Liver (tissue), 3 donors: ENCODE data around the gene MKKS.

Experiments
- ATF3 ChIP-seq: IDR thresholded peaks from 2 replicates; pipeline ENCODE4 v1.6.1; 2016; ENCODE audit warnings: antibody characterized with exemption
- CTCF ChIP-seq: fragments of 150-350 bp; IDR thresholded peaks from 2 replicates; pipeline ENCODE4 v1.5.1; 2017; ENCODE audit warnings: improper control_type of control experiment, low read depth, low read length; ENCODE audit not compliant: missing input control
- EGR1 ChIP-seq, 2 donors: IDR thresholded peaks; 2 replicates each; pipeline ENCODE4 v1.6.1; 2016 to 2018; ENCODE audit warnings: antibody characterized with exemption in 2 of 2, low read depth in 2 of 2
- NR2F2 ChIP-seq: IDR thresholded peaks from 2 replicates; pipeline ENCODE4 v1.6.1; 2016; ENCODE audit warnings: antibody characterized with exemption
- RAD21 ChIP-seq, 2 donors: IDR thresholded peaks; 2 replicates each; pipeline ENCODE4 v1.6.1; 2016; ENCODE audit warnings: antibody characterized with exemption in 2 of 2, mild to moderate bottlenecking in 2 of 2
- RXRA ChIP-seq, 2 donors: IDR thresholded peaks; 2 replicates each; pipeline ENCODE4 v1.6.1; 2017 to 2018; ENCODE audit warnings: antibody characterized with exemption in 2 of 2, mild to moderate bottlenecking in 1 of 2
- YY1 ChIP-seq: IDR thresholded peaks from 2 replicates; pipeline ENCODE4 v1.6.1; 2016; ENCODE audit warnings: antibody characterized with exemption, mild to moderate bottlenecking
- TF ChIP-seq, protein P1 (sequence below): IDR thresholded peaks from 2 replicates; pipeline ENCODE4 v1.6.1; 2016; ENCODE audit warnings: antibody characterized with exemption, mild to moderate bottlenecking
- donor health status: healthy.
- donor health status: healthy.

GRCh38 chr20:10367693-10367942, 66.4 kb downstream of the MKKS start:
- TF ChIP-seq CTCF (no peak), YY1 (no peak), RXRA (IDR thresholded peaks at IDR 0.05) (no peak), EGR1 (IDR thresholded peaks at IDR 0.05; ENCODE audit: low read depth in 2 of 2) (no peak), NR2F2 (no peak), ATF3 (no peak), RAD21 (IDR thresholded peaks at IDR 0.05) (no peak)
- TF ChIP-seq, protein P1, sequence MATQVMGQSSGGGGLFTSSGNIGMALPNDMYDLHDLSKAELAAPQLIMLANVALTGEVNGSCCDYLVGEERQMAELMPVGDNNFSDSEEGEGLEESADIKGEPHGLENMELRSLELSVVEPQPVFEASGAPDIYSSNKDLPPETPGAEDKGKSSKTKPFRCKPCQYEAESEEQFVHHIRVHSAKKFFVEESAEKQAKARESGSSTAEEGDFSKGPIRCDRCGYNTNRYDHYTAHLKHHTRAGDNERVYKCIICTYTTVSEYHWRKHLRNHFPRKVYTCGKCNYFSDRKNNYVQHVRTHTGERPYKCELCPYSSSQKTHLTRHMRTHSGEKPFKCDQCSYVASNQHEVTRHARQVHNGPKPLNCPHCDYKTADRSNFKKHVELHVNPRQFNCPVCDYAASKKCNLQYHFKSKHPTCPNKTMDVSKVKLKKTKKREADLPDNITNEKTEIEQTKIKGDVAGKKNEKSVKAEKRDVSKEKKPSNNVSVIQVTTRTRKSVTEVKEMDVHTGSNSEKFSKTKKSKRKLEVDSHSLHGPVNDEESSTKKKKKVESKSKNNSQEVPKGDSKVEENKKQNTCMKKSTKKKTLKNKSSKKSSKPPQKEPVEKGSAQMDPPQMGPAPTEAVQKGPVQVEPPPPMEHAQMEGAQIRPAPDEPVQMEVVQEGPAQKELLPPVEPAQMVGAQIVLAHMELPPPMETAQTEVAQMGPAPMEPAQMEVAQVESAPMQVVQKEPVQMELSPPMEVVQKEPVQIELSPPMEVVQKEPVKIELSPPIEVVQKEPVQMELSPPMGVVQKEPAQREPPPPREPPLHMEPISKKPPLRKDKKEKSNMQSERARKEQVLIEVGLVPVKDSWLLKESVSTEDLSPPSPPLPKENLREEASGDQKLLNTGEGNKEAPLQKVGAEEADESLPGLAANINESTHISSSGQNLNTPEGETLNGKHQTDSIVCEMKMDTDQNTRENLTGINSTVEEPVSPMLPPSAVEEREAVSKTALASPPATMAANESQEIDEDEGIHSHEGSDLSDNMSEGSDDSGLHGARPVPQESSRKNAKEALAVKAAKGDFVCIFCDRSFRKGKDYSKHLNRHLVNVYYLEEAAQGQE, result no peak
